ENCODE data around the gene COX6A2.

DNA sequence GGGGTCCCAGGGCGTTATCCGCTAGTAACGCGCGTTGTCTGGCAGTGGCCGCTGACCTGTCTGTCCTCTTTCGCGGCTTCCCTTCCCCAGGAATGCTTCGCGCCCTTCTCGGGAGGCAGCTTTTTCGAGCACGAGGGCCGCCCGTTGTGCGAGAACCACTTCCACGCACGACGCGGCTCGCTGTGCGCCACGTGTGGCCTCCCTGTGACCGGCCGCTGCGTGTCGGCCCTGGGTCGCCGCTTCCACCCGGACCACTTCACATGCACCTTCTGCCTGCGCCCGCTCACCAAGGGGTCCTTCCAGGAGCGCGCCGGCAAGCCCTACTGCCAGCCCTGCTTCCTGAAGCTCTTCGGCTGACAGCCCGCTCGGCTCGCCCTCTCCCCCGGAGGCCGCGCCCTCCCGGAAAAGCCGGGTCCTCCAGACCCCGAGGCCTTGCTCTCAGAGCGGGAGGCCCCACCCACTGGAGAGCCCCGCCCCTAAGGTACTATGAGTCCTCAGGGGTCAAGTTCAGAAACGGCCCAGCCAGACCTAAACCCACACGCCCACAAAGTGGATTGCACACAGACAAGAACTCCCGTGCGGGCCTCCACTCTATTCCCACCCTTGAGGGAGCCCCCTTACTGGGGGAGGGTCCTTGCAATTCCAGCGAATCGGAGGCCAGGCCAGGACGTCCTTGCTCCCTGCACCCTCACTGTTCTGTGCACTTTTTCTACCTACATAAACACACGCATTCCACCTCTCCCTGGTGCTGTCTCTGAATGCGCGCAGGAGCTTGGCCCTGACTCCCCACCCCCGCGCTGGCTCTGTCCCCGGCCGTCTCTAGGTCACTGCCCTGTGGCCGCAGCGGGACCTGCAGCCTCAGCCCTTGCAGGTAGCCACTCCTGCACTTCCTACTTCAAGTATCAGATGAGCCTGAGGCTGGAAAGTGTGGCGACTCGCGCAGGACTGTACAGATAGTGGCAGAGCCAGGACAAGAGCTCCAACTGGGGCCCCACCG, 49.4 kb upstream of the COX6A2 start:
- no peak for TF ChIP-seq CTCF (IDR thresholded peaks at IDR 0.05; ENCODE audit: insufficient read depth, low read length, poor library complexity, severe bottlenecking)
- no peak for TF ChIP-seq EZH2phosphoT487 (conservative IDR thresholded peaks at IDR 0.05; ENCODE audit: low read length)
